Measurements from ENCODE around the gene FLOT2.

- TF ChIP-seq, protein P1, sequence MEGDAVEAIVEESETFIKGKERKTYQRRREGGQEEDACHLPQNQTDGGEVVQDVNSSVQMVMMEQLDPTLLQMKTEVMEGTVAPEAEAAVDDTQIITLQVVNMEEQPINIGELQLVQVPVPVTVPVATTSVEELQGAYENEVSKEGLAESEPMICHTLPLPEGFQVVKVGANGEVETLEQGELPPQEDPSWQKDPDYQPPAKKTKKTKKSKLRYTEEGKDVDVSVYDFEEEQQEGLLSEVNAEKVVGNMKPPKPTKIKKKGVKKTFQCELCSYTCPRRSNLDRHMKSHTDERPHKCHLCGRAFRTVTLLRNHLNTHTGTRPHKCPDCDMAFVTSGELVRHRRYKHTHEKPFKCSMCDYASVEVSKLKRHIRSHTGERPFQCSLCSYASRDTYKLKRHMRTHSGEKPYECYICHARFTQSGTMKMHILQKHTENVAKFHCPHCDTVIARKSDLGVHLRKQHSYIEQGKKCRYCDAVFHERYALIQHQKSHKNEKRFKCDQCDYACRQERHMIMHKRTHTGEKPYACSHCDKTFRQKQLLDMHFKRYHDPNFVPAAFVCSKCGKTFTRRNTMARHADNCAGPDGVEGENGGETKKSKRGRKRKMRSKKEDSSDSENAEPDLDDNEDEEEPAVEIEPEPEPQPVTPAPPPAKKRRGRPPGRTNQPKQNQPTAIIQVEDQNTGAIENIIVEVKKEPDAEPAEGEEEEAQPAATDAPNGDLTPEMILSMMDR (optimal IDR thresholded peaks at IDR 0.05 in 1 of 3, IDR thresholded peaks at IDR 0.05 in 1 of 3, conservative IDR thresholded peaks at IDR 0.05 in 1 of 3; ENCODE audit: extremely low read depth in 1 of 3, insufficient read depth in 2 of 3, low read length in 3 of 3), result no peak
- no peak for TF ChIP-seq EZH2 (IDR thresholded peaks at IDR 0.05; ENCODE audit: low read length)
These were observed 46.8 kb upstream of the FLOT2 start for GRCh38 chr17:28944343-28944742.

Data from keratinocyte (primary cell).